Small intestine (tissue), 7 donors: ENCODE results near the gene NHLRC3. TPM values are rescaled to one million over a fixed set of nuclear protein-coding genes. Genes with fewer than 3 reads are reported as not detected.
"Not testable (repeated sequence)": the region's sequence is repeated elsewhere in the genome, so short reads cannot be mapped to it uniquely, and the experiment has no call there.

Source experiments
- DNase-seq, 2 donors: peaks; one replicate each; pipeline versions ENCODE4 v3.0.0 to v3.0.0-alpha.2; 2013
- FAIRE-seq: peaks from 2 replicates; lab custom pipeline; 2012; peaks lifted over from hg19 to GRCh38; lab: Jason Lieb, UNC
- H3K27ac ChIP-seq, 3 donors: one replicate each; pipeline ENCODE4 v1.5.1; 2013; ENCODE audit warnings: low read length in 2 of 3, mild to moderate bottlenecking in 2 of 3, control low read depth in 1 of 3, inconsistent platforms in 1 of 3, low read depth in 1 of 3, moderate library complexity in 1 of 3
- H3K27me3 ChIP-seq, 3 donors: one replicate each; pipeline ENCODE4 v1.6.1; 2013; ENCODE audit warnings: low read length in 3 of 3, inconsistent platforms in 1 of 3; ENCODE audit not compliant: control insufficient read depth in 3 of 3, insufficient read depth in 3 of 3
- H3K36me3 ChIP-seq, 3 donors: one replicate each; pipeline ENCODE4 v1.6.1; 2013; ENCODE audit warnings: low read length in 3 of 3, inconsistent platforms in 1 of 3, low read depth in 1 of 3, mild to moderate bottlenecking in 1 of 3, moderate library complexity in 1 of 3; ENCODE audit not compliant: control insufficient read depth in 3 of 3, insufficient read depth in 2 of 3
- H3K4me1 ChIP-seq, 3 donors: one replicate each; pipeline ENCODE4 v1.6.1; 2013; ENCODE audit warnings: low read length in 2 of 3, inconsistent platforms in 1 of 3, low read depth in 1 of 3, mild to moderate bottlenecking in 1 of 3, moderate library complexity in 1 of 3; ENCODE audit not compliant: control insufficient read depth in 3 of 3, insufficient read depth in 2 of 3
- H3K4me3 ChIP-seq, 3 donors: one replicate each; pipeline ENCODE4 v1.5.1; 2013; ENCODE audit warnings: low read length in 3 of 3, control low read depth in 1 of 3, inconsistent platforms in 1 of 3, low read depth in 1 of 3, mild to moderate bottlenecking in 1 of 3, moderate library complexity in 1 of 3
- H3K9me3 ChIP-seq, 2 donors: one replicate each; pipeline ENCODE4 v1.6.1; 2013; ENCODE audit warnings: low read depth in 1 of 2, low read length in 1 of 2; ENCODE audit not compliant: control insufficient read depth in 2 of 2, insufficient read depth in 1 of 2
- WGBS, 3 donors: extraction: QIAGEN DNeasy Blood & Tissue Kit; methylation state at CpG; one replicate each; pipeline ENCODE4 v1.1.7; 2013; 5-methylcytosine and 5-hydroxymethylcytosine counted together
- polyA plus RNA-seq, 4 donors: library from polyadenylated mRNA; stranded (reverse) in 3 of 4; unstranded in 1 of 4; fragments of 200-250 nt in 3 of 4; fragments of 120-200 nt in 1 of 4; gene quantifications; one replicate each; pipeline versions ENCODE4 v1.2.1 to v1.2.3, GENCODE V29; 2013
- donor health status: healthy with polysubstance abuse.
- donor health status: control.
- donor health status: control.
- donor health status: Bipolar disorder and iron deficiency.
- donor health status: healthy.

The NHLRC3 gene
- polyA plus RNA-seq, 4 donors = 2.4 to 114 (median 6.3) TPM

DNA sequence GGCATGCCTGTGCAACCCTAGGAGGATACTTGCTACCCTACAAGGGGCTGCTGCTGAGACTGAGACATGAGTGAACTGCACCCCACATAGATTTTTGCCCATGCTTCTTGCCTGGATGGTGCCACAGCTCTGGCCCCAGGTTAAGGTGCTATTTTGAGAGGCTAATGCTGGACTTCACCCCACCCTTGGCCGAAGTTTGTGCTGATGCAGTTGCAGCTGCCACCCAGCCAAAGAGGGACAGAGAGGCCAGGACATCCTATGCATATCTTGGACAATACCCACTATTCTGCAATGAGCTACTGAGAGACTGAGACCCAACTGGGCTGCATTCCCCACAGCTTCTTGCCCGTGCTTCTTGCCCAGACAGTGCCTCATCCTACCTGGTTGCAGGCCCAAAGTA, 34.6 kb downstream of the NHLRC3 start:
- H3K4me1 ChIP-seq = no peaks in the 10 kb centered on the region
- peaks cover 0 to 4% (median 3%) of the 10 kb centered on the region in 3 donors for H3K27me3 ChIP-seq
- H3K36me3 ChIP-seq = no peaks in the 10 kb centered on the region
- no peak overlapping the region for H3K4me3 ChIP-seq
- WGBS, 3 donors = 61 to 83% (median 75%) methylated on average over 2 of the region's 2 CpGs
- FAIRE-seq = no peak
- no peak for DNase-seq
- no peak overlapping the region for H3K27ac ChIP-seq
- H3K9me3 ChIP-seq = no peaks in the 10 kb centered on the region

DNA sequence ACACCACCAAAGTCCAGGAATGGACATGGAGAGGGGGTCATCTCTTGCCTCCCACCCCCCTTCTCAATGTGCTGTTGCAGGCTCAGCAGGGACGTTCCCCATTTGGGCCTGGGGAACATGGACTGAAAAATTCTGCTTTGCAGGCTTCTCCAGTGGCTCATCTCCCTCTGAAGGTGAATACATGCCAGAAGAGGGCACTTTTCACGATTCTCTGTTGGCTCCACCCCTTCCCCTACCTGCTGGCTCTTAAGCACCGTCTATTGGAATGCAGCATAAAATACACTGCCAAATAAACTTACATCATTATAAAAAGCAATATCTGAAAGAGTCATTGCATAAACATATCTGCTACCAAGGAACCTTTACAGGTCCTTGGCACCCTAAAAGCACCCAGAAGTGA, 35.7 kb downstream of the NHLRC3 start:
- Histone ChIP-seq H3K4me1 (no peaks in the 10 kb centered on the region), H3K9me3 (no peaks in the 10 kb centered on the region), H3K27ac (no peak overlapping the region), H3K27me3 (peaks cover 0 to 4% (median 3%) of the 10 kb centered on the region in 3 donors), H3K4me3 (no peak overlapping the region), H3K36me3 (no peaks in the 10 kb centered on the region)
- WGBS, 3 donors = 35 to 47% (median 41%) methylated on average over 3 of the region's 3 CpGs
- no peak for DNase-seq
- FAIRE-seq = no peak

- not testable (repeated sequence) for H3K36me3 ChIP-seq, H3K27ac ChIP-seq
Measured at GRCh38 chr13:39086251-39086945, 48.1 kb downstream of the NHLRC3 start.

DNA sequence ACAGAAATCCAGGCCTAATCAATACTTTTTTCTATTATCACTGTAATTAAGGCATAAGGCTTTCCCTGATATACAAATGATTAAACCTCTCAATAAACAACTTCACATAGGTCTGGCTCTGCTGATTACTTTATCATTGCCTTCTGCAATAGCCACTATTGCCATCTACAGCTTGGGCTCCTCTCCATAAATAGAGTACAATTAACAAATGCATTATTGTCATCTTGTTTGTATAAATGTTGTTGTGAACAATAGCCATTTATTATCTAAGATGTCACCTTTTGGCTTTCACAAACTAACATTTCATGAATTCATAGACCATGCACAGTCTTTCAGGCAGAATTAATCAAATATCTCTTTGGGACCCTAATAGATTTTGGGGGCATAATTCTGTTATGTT, 53.3 kb downstream of the NHLRC3 start:
- FAIRE-seq = no peak
- H3K9me3 ChIP-seq = no peaks in the 10 kb centered on the region

More at GRCh38 chr13:39086251-39086945, 48.1 kb downstream of the NHLRC3 start:
- H3K4me1 ChIP-seq, H3K4me3 ChIP-seq, H3K9me3 ChIP-seq, FAIRE-seq, DNase-seq, H3K27me3 ChIP-seq: not testable (repeated sequence)
- WGBS, 3 donors = 0 to 42% (median 22%) methylated on average over 1 of the region's 1 CpG

DNA sequence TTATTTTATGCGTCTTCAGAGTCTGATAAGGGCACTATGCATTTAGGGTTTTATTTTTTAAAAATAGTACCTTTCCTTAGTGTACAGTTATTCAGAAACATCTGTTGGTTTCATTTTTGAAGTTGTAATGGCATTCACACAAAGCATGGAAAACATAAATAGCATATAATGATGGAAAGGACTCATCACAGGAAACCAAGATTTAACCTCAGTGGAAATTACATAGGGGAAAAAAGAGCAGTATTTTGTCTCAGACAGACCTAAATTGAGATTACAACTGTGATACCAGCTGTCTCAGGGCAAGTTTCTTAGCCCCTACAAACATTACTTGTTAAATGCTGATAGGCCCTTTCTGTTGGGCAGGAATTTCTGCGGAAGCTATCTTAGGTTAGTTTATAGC, 57.2 kb downstream of the NHLRC3 start:
- Histone ChIP-seq H3K9me3 (no peaks in the 10 kb centered on the region), H3K36me3 (no peaks in the 10 kb centered on the region), H3K27me3 (no peaks in the 10 kb centered on the region), H3K27ac (no peak overlapping the region), H3K4me1 (no peaks in the 10 kb centered on the region), H3K4me3 (no peak overlapping the region)
- WGBS, 3 donors = 76 to 92% (median 78%) methylated on average over 2 of the region's 2 CpGs
- no peak for FAIRE-seq
- no peak for DNase-seq

More for the DNA sequence above, 53.3 kb downstream of the NHLRC3 start:
- H3K4me1 ChIP-seq = no peaks in the 10 kb centered on the region
- no peak overlapping the region for H3K27ac ChIP-seq
- H3K4me3 ChIP-seq = no peak overlapping the region
- H3K36me3 ChIP-seq = no peaks in the 10 kb centered on the region
- no peaks in the 10 kb centered on the region for H3K27me3 ChIP-seq
- DNase-seq = no peak

- DNase-seq = no peak
- Histone ChIP-seq H3K36me3 (no peaks in the 10 kb centered on the region), H3K9me3 (no peaks in the 10 kb centered on the region), H3K27me3 (no peaks in the 10 kb centered on the region), H3K27ac (no peak overlapping the region), H3K4me1 (no peaks in the 10 kb centered on the region), H3K4me3 (no peak overlapping the region)
- no peak for FAIRE-seq
Measured at GRCh38 chr13:39099231-39099630, 61.0 kb downstream of the NHLRC3 start.

Other genes starting within 250 kb of the NHLRC3 start
- gene STOML3, start 47.6 kb upstream of the NHLRC3 start, polyA plus RNA-seq = not detected
- gene PROSER1, start 367 bp upstream of the NHLRC3 start, polyA plus RNA-seq = 10 to 100 TPM in 3 of 4 donors, 1 to 10 TPM in 1; 7.6 to 46.6 (median 14.9) TPM